ENCODE results near the gene ETFA.

The ETFA gene

GRCh38 chr15:76185716-76186115, 125.6 kb downstream of the ETFA start:
- TF ChIP-seq CTCF (conservative IDR thresholded peaks at IDR 0.05; ENCODE audit: low read length): peak; percentile 63
- peak; percentile 74 for DNase-seq (ENCODE audit: low read depth)
- H3K4me3 ChIP-seq (ENCODE audit: low read length): no peak overlapping the region

- H3K4me3 ChIP-seq (ENCODE audit: low read length): no peak overlapping the region
- no peak for DNase-seq (ENCODE audit: low read depth)
- no peak for TF ChIP-seq CTCF (conservative IDR thresholded peaks at IDR 0.05; ENCODE audit: low read length)
These were observed 126.6 kb downstream of the ETFA start for GRCh38 chr15:76184650-76185035.

- no peak for DNase-seq (ENCODE audit: low read depth)
- no peak overlapping the region for H3K4me3 ChIP-seq (ENCODE audit: low read length)
- no peak for TF ChIP-seq CTCF (conservative IDR thresholded peaks at IDR 0.05; ENCODE audit: low read length)
These were observed 127.2 kb downstream of the ETFA start for GRCh38 chr15:76183930-76184649.

GRCh38 chr15:76181705-76182107, 129.6 kb downstream of the ETFA start:
- H3K4me3 ChIP-seq (ENCODE audit: low read length): no peak overlapping the region
- no peak for DNase-seq (ENCODE audit: low read depth)
- no peak for TF ChIP-seq CTCF (conservative IDR thresholded peaks at IDR 0.05; ENCODE audit: low read length)

- H3K4me3 ChIP-seq (ENCODE audit: low read length): no peak overlapping the region
- TF ChIP-seq CTCF (conservative IDR thresholded peaks at IDR 0.05; ENCODE audit: low read length): no peak
- DNase-seq (ENCODE audit: low read depth): no peak
These were observed 130.9 kb downstream of the ETFA start for GRCh38 chr15:76180321-76180720.

GRCh38 chr15:76179023-76179422, 132.2 kb downstream of the ETFA start:
- TF ChIP-seq CTCF (conservative IDR thresholded peaks at IDR 0.05; ENCODE audit: low read length): no peak
- H3K4me3 ChIP-seq (ENCODE audit: low read length): no peak overlapping the region
- DNase-seq (ENCODE audit: low read depth): no peak

- TF ChIP-seq CTCF (conservative IDR thresholded peaks at IDR 0.05; ENCODE audit: low read length): no peak
- no peak for DNase-seq (ENCODE audit: low read depth)
- H3K4me3 ChIP-seq (ENCODE audit: low read length): no peak overlapping the region
These were observed 132.8 kb downstream of the ETFA start for GRCh38 chr15:76178296-76179000.
